Brain microvascular endothelial cell (primary cell): ENCODE data around the gene ZNF506.
"Not testable (repeated sequence)": the region's sequence is repeated elsewhere in the genome, so short reads cannot be mapped to it uniquely, and the experiment has no call there.

Source experiments
- DNase-seq: peaks from one replicate; pipeline ENCODE4 v3.0.0-alpha.2; 2020
- H3K27ac ChIP-seq: fragments of 250-450 bp; sonication (Bioruptor Pico); 2 replicates; pipeline ENCODE4 v1.5.1; 2020; ENCODE audit warnings: mild to moderate bottlenecking, moderate library complexity
- H3K27me3 ChIP-seq: fragments of 250-450 bp; sonication (Bioruptor Pico); replicated peaks from 2 replicates; pipeline ENCODE4 v1.5.1; 2020; ENCODE audit warnings: mild to moderate bottlenecking
- H3K36me3 ChIP-seq: fragments of 250-450 bp; sonication (Bioruptor Pico); replicated peaks from 2 replicates; pipeline ENCODE4 v1.5.1; 2020; ENCODE audit warnings: mild to moderate bottlenecking
- H3K4me3 ChIP-seq: 2 replicates; pipeline ENCODE4 v1.5.1; 2011; ENCODE audit warnings: low read depth, mild to moderate bottlenecking, control low read depth, low read length, moderate library complexity
- CTCF ChIP-seq: IDR thresholded peaks from 2 replicates; pipeline ENCODE4 v1.5.1; 2011; ENCODE audit warnings: low read depth, mild to moderate bottlenecking, moderate library complexity, low read length, control low read depth, inconsistent platforms; ENCODE audit errors: missing control alignments
- in situ Hi-C: cut with HindIII; loops from 2 replicates; pipeline ENCODE4 v1.10.0; 2017; ENCODE audit warnings: low sequenced_read_pairs, low pct_ligation_motif_present

The ZNF506 gene

GRCh38 chr19:19821366-19821951 is at the start of gene ZNF506:
TSS of gene ZNF506 (minus strand) at chr19:19821750. CDS start at chr19:19821603, 147 bp downstream.
- Histone ChIP-seq H3K27ac (peak within 1 kb of the TSS; percentile 96), H3K27me3 (no peaks in the 10 kb centered on the region), H3K36me3 (no peaks in the 10 kb centered on the region), H3K4me3 (peak within 1 kb of the TSS; percentile 86)
- TF ChIP-seq CTCF: no peak
- in situ Hi-C loops: no loop called here
- DNase-seq: peak; percentile 98

- DNase-seq, H3K4me3 ChIP-seq, in situ Hi-C loops, H3K36me3 ChIP-seq, H3K27me3 ChIP-seq, H3K27ac ChIP-seq: not testable (repeated sequence)
These were observed 48.5 kb upstream of the ZNF506 start for GRCh38 chr19:19870086-19870485.

GRCh38 chr19:19866611-19867248 is 45.2 kb upstream of the ZNF506 start:
- Histone ChIP-seq H3K27ac (no peak overlapping the region), H3K27me3 (no peaks in the 10 kb centered on the region), H3K4me3 (peak overlapping the region; percentile 84), H3K36me3 (no peaks in the 10 kb centered on the region)
- TF ChIP-seq CTCF: no peak
- DNase-seq: no peak
- in situ Hi-C loops: no loop called here

GRCh38 chr19:19865750-19866610 is 44.4 kb upstream of the ZNF506 start, which contains the start of gene ZNF253:
TSS of gene ZNF253 (plus strand) at chr19:19865882. CDS start at chr19:19865997, 115 bp downstream.
- Histone ChIP-seq H3K27ac (peak within 1 kb of the TSS; percentile 73), H3K36me3 (no peaks in the 10 kb centered on the region), H3K27me3 (no peaks in the 10 kb centered on the region), H3K4me3 (peak within 1 kb of the TSS; percentile 84)
- no peak for TF ChIP-seq CTCF
- in situ Hi-C loops: no loop called here
- peak; percentile 95 for DNase-seq

GRCh38 chr19:19860756-19861390 is 39.3 kb upstream of the ZNF506 start:
- TF ChIP-seq CTCF: no peak
- DNase-seq: no peak
- no peak overlapping the region for H3K4me3 ChIP-seq
- no peak overlapping the region for H3K27ac ChIP-seq
- no peaks in the 10 kb centered on the region for H3K27me3 ChIP-seq
- H3K36me3 ChIP-seq: no peaks in the 10 kb centered on the region
- in situ Hi-C loops: no loop called here

GRCh38 chr19:19858751-19859150 is 37.2 kb upstream of the ZNF506 start:
- in situ Hi-C loops: no loop called here
- no peak overlapping the region for H3K4me3 ChIP-seq
- H3K27ac ChIP-seq: no peak overlapping the region
- DNase-seq: no peak
- TF ChIP-seq CTCF: no peak
- H3K36me3 ChIP-seq: no peaks in the 10 kb centered on the region
- no peaks in the 10 kb centered on the region for H3K27me3 ChIP-seq

GRCh38 chr19:19851740-19852139 is 30.2 kb upstream of the ZNF506 start:
- H3K27me3 ChIP-seq, H3K36me3 ChIP-seq, in situ Hi-C loops, H3K27ac ChIP-seq, DNase-seq, H3K4me3 ChIP-seq: not testable (repeated sequence)
